GM19193 (cell line): ENCODE data around the gene SOX13.

Source experiments
- POLR2A ChIP-seq: IDR thresholded peaks from 4 replicates; pipeline ENCODE4 v1.6.1; 2011; ENCODE audit not compliant: insufficient read depth, insufficient read length; ENCODE audit errors: extremely low read depth

The SOX13 gene

DNA sequence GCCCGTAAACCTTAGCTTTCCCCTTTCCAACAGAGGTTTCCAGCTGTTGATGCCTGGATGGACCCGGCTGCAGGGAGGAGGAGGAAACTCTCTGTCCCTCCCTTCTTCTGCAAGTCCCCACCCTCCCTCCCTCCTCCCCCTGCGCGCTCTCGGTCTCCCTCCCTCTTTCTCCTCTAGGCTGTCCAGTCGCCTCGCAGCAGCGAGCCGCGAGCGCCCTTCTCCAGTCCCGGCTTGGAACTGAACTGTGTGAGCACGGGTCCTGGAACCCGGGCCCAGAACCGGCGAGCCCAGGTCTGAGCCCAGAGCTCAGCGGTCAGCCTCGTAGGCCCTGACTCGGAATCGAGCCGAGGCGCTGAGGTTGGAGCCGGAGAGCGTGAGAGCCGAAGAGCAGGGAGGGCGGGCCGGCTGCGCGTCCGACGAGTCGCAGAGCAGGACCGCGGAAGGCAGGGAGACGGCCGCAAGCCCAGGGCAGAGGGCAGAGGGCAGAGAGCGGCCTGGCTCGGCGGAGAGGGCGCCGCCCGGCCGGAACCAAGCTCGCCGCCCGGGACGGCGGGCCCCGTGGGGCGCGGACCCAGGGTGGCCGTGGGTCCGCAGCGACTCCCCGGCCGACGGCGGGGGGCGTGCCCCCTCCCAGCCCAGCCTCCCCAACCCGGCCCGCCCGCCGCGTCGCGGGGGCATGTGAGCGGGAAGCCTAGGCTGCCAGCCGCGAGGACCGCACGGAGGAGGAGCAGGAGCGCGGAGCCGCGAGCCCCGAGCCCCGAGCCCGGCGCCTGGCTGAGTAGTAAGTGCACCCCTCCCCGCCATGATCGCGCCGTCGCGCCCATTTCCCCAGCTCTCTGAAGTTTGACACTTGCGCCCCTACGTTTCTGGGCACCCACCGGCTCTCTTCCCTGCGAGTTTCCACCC, at the start of gene SOX13:
Gene SOX13 (plus strand): TSS at position 185 of the 906 bp plus-strand sequence. CDS start 39,801 bp downstream, outside the sequence.
- TF ChIP-seq POLR2A, result no peak

DNA sequence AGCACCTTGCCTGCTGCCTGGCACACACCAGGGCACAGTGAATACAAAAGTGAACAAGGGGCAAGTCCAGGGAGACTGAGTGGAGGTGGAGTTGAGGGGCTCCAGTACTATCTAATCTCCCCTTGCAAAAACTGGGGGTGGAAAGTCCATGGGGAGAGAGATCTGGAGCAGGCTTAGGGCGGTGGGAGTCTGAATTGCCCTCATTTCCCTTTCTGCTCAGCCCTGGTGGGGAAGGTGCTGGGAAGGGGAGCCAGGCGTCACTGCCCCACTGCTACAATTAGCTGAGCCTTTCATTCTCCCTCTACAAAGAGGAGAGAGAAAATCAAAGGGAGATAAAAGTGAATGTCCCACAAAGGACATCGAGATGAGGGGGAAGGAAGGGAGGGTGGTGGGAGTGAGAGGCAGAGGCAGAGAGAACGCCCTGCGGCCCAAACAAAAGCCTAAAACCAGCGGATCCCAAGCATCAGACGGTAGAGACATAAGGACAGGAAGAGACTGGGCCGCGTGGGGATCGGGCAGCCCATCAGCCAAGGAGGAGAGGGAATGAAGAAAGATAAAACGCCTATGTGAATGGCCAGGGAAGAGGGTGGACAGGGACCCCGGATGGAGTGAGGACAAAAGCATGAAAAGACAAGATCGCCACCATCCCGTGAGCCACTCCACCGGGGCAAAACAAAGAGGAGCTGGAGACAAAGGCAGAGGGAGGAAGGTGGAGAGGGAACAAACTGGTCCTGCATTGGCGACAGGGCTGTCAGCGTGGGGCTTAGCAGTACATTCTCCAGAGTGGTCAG, 46.8 kb upstream of the SOX13 start:
- TF ChIP-seq POLR2A, result no peak

DNA sequence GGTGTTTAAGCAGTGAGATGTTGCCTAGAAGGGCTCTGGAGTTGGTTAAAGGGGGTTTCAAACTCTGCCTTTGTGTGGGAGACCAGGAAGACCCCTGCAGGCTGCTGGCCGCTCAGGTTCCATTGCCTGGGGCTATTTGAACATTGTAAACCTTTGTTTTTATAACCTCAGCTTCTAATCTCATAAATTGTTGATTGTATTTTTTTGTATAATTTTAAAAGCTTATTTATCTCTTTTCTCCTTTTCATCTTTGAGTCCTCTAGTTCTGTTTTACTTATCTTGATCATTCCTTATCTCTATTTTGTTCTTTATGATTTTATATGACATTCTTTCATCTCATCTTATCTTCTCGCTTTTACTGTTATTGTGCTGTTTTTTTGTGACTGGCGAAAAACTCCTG, 45.5 kb upstream of the SOX13 start:
- no peak for TF ChIP-seq POLR2A

DNA sequence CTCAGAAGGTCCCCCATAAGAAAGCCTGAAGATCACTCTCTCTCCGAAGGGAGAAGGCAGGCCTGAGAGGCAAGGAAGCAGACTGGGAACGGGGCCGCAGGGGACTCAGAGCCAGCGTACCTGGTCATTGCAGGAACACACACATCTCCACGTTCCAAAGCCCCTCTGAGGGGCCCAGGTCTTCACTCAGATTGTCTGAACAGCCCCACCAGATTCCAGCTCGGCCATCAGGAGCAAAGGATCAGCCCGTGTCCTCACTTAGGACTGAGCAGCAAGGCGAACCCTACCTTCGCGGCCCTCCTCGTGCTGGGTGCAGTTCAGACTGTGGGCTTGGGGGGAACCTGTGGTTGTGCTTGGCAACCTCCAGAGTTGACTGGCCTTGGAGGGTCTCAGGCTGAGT, 43.9 kb upstream of the SOX13 start:
- TF ChIP-seq POLR2A, result no peak

DNA sequence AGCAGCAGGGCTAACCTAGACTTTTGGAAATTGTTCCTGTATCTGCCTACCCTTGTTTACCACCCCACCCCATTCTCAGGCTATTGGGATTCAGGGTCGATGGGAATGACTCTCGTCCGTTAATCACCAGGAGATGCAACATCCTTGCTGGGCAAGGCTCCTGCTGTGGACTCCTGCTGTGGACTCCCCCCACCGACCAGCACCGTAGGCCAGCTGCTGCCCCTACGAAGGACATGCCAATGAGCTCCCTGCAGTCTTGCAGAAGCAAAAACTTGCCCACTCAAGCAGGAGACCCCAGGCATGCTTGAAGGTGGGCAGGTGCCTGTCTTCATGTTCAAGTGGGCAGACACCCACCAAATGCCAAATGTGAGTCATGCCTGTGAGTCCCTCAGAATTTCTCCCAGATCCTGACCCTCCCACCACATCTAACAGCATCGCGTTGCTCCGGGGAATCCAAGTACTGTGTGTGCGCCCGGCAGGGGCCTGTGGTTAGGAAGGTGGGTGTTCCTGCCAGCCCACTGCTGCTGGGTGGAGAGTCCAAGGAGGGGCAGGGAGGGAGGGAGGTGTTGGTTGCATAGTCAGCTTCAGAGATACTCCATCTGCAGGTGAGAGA, 41.7 kb upstream of the SOX13 start:
- no peak for TF ChIP-seq POLR2A

DNA sequence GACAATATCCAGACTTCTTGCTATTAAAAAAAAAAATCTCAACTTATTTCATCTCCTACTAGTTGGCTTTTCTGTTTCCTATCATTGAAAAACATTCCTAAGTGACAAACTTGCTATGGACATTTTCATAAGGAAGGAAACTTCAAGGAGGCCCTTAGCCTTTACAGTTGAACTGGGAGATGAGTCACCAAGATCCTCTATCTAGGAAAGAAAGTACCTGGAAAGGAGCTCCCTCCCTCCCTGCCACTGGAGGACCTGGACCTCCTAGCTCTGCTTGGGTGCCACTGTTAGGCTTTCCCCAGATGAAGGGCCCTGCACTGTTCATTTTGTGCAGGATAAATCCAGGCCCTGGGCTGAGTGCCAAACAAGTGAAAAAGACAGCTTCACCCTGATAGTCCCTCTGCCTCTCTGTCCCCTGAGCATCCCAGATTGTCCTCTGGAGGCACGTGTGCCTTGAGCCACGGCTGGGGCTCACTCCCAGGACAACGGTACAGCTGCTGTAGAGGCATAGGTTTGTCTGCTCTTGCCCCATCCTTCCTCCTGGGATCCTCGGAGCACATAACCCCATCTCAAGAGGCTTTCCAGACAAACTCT, 40.2 kb upstream of the SOX13 start:
- no peak for TF ChIP-seq POLR2A

DNA sequence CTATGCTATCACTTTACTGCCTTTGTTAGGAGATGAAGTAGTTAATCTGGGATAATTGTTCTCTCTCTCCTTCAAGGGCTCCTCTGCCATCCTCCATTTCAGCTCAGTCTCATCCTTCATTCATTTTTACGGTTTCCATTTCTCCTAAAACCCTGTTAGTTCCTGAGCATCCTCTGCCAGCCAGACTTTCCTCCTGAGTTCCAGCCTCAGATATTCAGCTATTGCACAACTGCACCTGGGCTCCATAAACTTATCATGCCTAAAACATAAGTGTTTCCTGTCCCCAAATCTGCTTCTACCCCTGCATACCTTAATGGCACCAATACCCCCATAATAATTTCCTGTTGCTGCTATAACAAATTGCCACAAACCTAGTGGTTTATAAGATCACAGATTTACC, 39.6 kb upstream of the SOX13 start:
- no peak for TF ChIP-seq POLR2A

DNA sequence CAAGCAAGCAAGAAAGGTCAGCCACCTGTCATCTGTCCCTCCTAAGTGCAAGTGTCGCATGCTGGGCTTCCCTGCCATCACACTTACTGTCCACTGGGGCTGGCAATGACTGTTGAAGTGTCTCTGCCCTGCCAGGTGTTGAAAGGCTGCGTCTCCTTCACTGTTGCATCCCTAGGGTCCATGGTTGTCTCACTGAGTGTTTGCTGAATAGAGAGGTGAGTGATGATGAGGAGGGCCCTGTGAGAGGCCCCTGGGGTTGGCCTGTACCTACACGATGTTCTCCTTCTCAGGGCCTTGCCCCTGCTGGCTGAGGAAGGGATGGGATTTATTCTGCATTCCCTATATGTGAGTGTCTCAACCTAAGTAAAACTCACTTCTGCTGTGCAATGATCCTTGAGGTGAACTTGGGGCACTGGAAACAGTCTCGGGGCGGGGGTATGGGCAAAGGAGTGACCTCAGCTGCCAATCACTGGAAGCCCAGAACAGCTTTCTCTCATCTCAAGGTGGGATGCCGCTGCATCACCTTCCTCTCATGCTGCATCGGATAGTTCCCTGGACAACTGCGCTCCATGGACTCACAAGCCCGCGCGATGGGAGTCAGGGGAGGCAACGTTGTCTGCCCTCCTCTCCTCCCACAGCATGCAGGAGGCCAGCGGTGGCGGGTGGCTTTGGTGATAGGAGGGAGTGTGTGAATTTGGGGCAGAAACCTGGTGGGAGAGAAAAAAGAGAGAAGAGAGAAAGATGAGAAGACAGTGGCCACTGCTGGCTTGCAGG, 35.8 kb upstream of the SOX13 start:
- no peak for TF ChIP-seq POLR2A

DNA sequence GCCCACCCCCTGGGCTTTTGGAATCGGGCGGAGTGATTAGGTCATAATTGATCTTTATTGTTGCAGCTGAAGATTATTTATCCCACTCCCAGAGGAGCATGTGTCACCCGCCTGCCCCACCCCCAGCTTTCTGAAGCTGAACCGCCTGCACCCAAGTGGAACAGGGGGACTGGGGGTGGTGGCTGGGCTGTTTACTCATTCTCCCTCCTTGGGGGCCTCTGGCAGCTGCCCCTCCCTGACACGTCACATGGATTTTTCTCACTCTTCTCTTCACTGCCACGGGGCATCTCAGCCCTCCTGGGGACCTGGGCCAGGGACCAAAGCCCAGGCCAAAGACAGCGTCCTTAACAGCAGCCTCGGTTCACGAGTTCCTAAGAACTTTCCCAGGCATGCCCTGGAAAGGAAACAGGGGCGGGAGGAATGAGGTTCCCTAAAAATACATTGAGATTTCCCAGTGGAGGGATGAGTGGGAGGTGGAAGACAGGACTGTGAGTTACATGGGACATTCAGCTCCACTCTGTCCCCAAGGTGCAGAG, 31.6 kb upstream of the SOX13 start:
- TF ChIP-seq POLR2A, result no peak

DNA sequence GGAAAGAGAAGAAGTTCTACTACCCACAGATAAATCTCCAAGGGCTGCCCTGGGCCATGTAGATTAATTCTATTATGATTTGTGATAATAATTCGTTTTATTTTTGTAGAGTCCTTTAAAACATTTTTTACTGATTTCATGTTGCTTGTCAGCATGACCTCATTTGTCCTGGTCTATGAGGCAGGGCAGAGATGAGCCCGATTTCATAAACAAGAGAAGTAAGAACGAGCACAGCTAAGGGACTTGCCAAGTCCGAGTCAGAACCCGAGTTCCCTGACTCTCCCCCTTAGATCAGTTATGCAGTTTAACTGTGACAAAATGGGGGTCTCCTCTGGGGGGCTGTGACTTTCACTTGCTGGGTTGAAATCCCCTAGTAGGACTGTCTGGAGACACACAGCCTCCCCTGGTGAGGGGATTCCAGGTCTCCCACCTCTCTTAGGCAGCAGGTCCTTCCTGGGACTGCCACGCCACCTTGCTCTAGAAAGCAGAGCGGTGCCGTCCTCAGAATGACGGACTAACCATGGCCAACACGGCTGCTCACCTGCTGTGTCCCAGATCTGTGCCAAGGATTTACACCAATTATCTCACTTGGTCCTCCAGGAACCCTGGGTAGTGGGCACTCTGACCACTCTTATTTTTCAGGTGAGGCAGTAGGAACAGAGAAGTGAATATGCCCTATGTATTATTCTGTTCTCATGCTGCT, 31.0 kb upstream of the SOX13 start:
- no peak for TF ChIP-seq POLR2A

DNA sequence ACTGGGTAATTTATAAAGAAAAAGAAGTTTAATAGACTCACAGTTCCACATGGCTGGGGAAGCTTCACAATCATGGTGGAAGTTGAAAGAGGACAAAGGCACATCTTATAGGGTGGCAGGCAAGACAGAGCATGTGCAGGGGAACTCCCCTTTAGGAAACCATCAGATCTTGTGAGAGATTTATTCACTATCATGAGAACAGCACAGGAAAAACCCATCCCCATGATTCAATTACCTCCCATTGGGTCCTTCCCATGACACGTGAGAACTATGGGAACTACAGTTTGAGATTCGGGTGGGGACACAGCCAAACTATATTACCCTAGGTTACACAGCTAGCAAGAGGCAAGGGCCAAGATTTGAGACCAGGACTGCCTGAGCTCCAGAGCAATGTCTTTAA, 30.4 kb upstream of the SOX13 start:
- TF ChIP-seq POLR2A, result no peak

DNA sequence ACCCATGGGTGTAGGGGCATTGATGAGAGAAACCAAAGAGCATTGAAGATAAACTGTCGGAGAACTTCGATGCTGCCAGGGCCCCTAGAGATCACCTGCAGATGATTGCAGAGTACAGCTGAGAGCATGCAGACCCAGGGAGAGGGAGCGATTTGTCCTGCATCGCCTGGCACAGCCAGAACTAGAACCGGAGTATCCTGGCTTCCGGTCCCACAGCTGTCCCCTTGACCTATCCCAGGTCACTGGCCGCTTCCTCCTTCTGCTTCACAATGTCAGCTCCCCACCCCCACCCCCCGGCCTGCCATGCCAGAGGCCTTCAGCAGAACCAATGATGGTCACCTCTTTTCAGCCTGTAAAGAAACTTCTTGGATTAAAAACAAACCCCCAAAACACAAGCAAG, 29.2 kb upstream of the SOX13 start:
- no peak for TF ChIP-seq POLR2A

DNA sequence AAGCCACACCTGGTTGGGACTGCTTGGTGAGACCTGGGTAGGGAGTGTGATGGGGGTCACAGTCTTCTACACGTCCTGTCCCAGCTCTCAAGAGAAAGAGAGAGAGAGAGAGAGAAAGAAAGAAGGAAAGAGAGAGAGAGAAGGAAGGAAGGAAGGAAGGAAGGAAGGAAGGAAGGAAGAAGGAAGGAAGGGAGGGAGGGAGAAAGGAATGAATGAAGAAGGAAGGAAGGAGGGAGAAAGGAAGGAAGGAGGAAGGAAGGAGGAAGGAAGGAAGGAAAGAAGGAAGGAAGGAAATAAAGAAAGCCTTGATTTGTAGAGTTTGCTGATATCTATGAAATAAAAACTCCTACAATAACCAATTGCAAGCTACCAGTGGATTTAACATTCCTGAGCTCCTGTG, 28.5 kb upstream of the SOX13 start:
- no peak for TF ChIP-seq POLR2A
